Vagina (tissue), 2 donors: Measurements from ENCODE around the gene YOD1. TPM values are rescaled to one million over a fixed set of nuclear protein-coding genes. Genes with fewer than 3 reads are reported as not detected.

Source experiments
- DNase-seq, 2 donors: peaks; one replicate each; pipeline ENCODE4 v3.0.0-alpha.2; 2017; ENCODE audit errors: extremely low spot score in 2 of 2
- H3K27ac ChIP-seq: fragments of 200-600 bp; sonication (generic); one replicate; pipeline ENCODE4 v1.5.1; 2019
- H3K27me3 ChIP-seq: fragments of 200-600 bp; sonication (generic); one replicate; pipeline ENCODE4 v1.5.1; 2019
- H3K36me3 ChIP-seq, 2 donors: fragments of 200-600 bp; sonication (generic); one replicate each; pipeline ENCODE4 v1.5.1; 2017 to 2019
- H3K4me1 ChIP-seq: fragments of 200-600 bp; sonication (generic); one replicate; pipeline ENCODE4 v1.5.1; 2019
- H3K4me3 ChIP-seq, 2 donors: fragments of 200-600 bp; sonication (generic); 1 replicate in 1 of 2; 2 replicates in 1 of 2; pipeline ENCODE4 v1.5.1; 2016 to 2019
- H3K9me3 ChIP-seq: fragments of 200-600 bp; sonication (generic); one replicate; pipeline ENCODE4 v1.5.1; 2019
- POLR2A ChIP-seq, 2 donors: fragments of 450-650 bp; IDR thresholded peaks; one replicate each; pipeline ENCODE4 v1.6.1; 2017; ENCODE audit warnings: antibody characterized with exemption in 2 of 2, mild to moderate bottlenecking in 2 of 2, moderate library complexity in 2 of 2
- POLR2AphosphoS5 ChIP-seq, 2 donors: sonication (generic); formaldehyde crosslinking; IDR thresholded peaks; one replicate each; pipeline ENCODE4 v1.9.0; 2017; ENCODE audit warnings: antibody characterized with exemption in 2 of 2, mild to moderate bottlenecking in 2 of 2, low read depth in 1 of 2; ENCODE audit not compliant: insufficient read depth in 1 of 2
- intact Hi-C: fragments of 100-400 bp; cut with DNase I; formaldehyde crosslinking; loops from one replicate; pipeline ENCODE4 v1.15.1; 2023
- total RNA-seq: library from RNA; depleted of rRNA; stranded (reverse); fragments of >200 nt; gene quantifications from one replicate; pipeline ENCODE4 v1.2.3, GENCODE V29; 2016
- TF ChIP-seq, protein P1 (sequence below), 3 experiments: fragments of 450-650 bp in 2 of 3; fragments of 200-600 bp in 1 of 3; sonication (generic) in 1 of 3; IDR thresholded peaks; one replicate each; pipeline ENCODE4 v1.5.1; 2017 to 2019; ENCODE audit warnings: antibody characterized with exemption in 3 of 3, mild to moderate bottlenecking in 2 of 3, moderate library complexity in 2 of 3

The YOD1 gene
- total RNA-seq, 1 donor from 2014 or later, result 25.3 TPM

DNA sequence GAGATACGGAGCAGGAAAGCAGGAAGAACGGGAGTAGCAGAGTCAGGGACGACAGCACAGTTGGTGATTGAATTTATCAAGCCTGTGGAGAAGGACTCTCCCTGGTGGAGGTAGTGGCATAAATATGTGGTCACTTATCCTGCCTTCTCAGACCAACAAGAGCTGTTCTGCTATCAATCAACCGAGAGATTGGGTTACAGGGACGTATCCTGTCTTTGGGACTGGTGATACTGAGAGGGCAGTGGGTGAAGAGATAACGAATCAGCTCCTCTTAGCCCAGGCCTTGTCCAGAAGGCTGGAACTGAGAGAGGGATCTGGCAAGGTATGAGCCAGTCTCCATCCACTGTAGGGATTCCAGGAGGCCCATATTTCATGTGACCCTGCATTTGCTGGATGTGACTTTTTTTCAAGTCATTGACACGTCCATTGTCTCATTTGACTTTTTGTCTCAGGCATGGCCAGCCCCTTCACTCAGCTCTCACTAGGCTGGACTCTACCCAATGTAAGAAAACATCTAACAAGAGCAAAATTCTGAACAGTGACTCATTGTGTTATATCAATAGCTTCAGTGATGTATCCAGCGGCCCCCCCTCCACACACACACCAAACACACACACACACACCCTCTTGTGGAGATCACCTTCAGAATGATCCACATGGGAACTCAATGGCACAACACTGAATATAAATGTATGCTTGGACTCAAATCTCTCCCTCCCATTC, 29.7 kb downstream of the YOD1 start:
- Histone ChIP-seq H3K4me3 (no peak overlapping the region), H3K36me3 (no peaks in the 10 kb centered on the region), H3K9me3 (no peaks in the 10 kb centered on the region), H3K27me3 (no peaks in the 10 kb centered on the region), H3K4me1 (peaks cover 40% of the 10 kb centered on the region), H3K27ac (peak overlapping the region; percentile 61)
- no peak for DNase-seq
- intact Hi-C loops, result no loop called here
- TF ChIP-seq POLR2A (IDR thresholded peaks at IDR 0.05), result no peak
- TF ChIP-seq POLR2AphosphoS5 (IDR thresholded peaks at IDR 0.05; ENCODE audit: insufficient read depth in 1 of 2, low read depth in 1 of 2), result no peak
- TF ChIP-seq, protein P1, sequence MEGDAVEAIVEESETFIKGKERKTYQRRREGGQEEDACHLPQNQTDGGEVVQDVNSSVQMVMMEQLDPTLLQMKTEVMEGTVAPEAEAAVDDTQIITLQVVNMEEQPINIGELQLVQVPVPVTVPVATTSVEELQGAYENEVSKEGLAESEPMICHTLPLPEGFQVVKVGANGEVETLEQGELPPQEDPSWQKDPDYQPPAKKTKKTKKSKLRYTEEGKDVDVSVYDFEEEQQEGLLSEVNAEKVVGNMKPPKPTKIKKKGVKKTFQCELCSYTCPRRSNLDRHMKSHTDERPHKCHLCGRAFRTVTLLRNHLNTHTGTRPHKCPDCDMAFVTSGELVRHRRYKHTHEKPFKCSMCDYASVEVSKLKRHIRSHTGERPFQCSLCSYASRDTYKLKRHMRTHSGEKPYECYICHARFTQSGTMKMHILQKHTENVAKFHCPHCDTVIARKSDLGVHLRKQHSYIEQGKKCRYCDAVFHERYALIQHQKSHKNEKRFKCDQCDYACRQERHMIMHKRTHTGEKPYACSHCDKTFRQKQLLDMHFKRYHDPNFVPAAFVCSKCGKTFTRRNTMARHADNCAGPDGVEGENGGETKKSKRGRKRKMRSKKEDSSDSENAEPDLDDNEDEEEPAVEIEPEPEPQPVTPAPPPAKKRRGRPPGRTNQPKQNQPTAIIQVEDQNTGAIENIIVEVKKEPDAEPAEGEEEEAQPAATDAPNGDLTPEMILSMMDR (IDR thresholded peaks at IDR 0.05), result no peak

DNA sequence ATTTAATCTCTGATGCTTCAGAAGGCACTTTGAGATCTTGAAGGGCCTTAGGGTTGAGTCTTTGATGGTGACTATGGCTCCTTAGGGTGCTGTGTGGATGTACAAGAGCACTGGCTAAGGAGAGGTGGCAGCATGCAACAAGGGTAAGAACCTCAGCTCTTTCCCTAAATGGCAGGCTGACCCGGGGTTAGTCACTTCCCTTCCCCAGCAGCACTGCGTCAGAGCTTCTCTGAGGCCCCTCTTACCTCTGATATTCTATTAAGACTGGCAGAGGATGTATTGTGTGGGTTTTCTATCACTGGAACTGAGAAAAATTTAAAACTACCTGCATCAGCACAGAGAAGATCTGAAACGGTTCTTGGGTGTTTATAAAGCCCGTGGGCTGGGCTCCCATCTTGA, 30.3 kb downstream of the YOD1 start:
- H3K36me3 ChIP-seq, result no peaks in the 10 kb centered on the region
- H3K4me1 ChIP-seq, result peaks cover 34% of the 10 kb centered on the region
- no peak for DNase-seq
- TF ChIP-seq, protein P1 (IDR thresholded peaks at IDR 0.05), result no peak
- TF ChIP-seq POLR2AphosphoS5 (IDR thresholded peaks at IDR 0.05; ENCODE audit: insufficient read depth in 1 of 2, low read depth in 1 of 2) (no peak), POLR2A (IDR thresholded peaks at IDR 0.05) (no peak)
- no peak overlapping the region for H3K4me3 ChIP-seq
- no peaks in the 10 kb centered on the region for H3K9me3 ChIP-seq
- H3K27ac ChIP-seq, result peak overlapping the region; percentile 61
- intact Hi-C loops, result no loop called here
- no peaks in the 10 kb centered on the region for H3K27me3 ChIP-seq

GRCh38 chr1:207020065-207020708, 30.8 kb downstream of the YOD1 start:
- no peaks in the 10 kb centered on the region for H3K36me3 ChIP-seq
- TF ChIP-seq POLR2AphosphoS5 (IDR thresholded peaks at IDR 0.05; ENCODE audit: insufficient read depth in 1 of 2, low read depth in 1 of 2) (no peak), POLR2A (IDR thresholded peaks at IDR 0.05) (no peak)
- TF ChIP-seq, protein P1 (IDR thresholded peaks at IDR 0.05), result no peak
- DNase-seq, result no peak

GRCh38 chr1:207019661-207020060, 31.3 kb downstream of the YOD1 start:
- Histone ChIP-seq H3K9me3 (no peaks in the 10 kb centered on the region), H3K4me3 (no peak overlapping the region), H3K27me3 (no peaks in the 10 kb centered on the region), H3K36me3 (no peaks in the 10 kb centered on the region), H3K27ac (peak overlapping the region; percentile 40), H3K4me1 (peaks cover 23% of the 10 kb centered on the region)
- TF ChIP-seq POLR2AphosphoS5 (IDR thresholded peaks at IDR 0.05; ENCODE audit: insufficient read depth in 1 of 2, low read depth in 1 of 2) (no peak), POLR2A (IDR thresholded peaks at IDR 0.05) (no peak)
- TF ChIP-seq, protein P1 (IDR thresholded peaks at IDR 0.05), result no peak
- intact Hi-C loops, result no loop called here
- no peak for DNase-seq

More at GRCh38 chr1:207020065-207020708, 30.8 kb downstream of the YOD1 start:
- intact Hi-C loops, result no loop called here
- peaks cover 29% of the 10 kb centered on the region for H3K4me1 ChIP-seq
- H3K27ac ChIP-seq, result peak overlapping the region; percentile 61
- no peak overlapping the region for H3K4me3 ChIP-seq
- H3K9me3 ChIP-seq, result no peaks in the 10 kb centered on the region
- H3K27me3 ChIP-seq, result no peaks in the 10 kb centered on the region

GRCh38 chr1:207019161-207019560, 31.8 kb downstream of the YOD1 start:
- Histone ChIP-seq H3K27ac (peak overlapping the region; percentile 40), H3K4me1 (peaks cover 18% of the 10 kb centered on the region), H3K9me3 (no peaks in the 10 kb centered on the region), H3K27me3 (no peaks in the 10 kb centered on the region), H3K4me3 (no peak overlapping the region), H3K36me3 (no peaks in the 10 kb centered on the region)
- TF ChIP-seq, protein P1 (IDR thresholded peaks at IDR 0.05), result no peak
- TF ChIP-seq POLR2AphosphoS5 (IDR thresholded peaks at IDR 0.05; ENCODE audit: insufficient read depth in 1 of 2, low read depth in 1 of 2), result no peak
- TF ChIP-seq POLR2A (IDR thresholded peaks at IDR 0.05), result no peak
- intact Hi-C loops, result no loop called here
- no peak for DNase-seq
